ENCODE measurements around the gene CASP7. TPM values are rescaled to one million over a fixed set of nuclear protein-coding genes. Genes with fewer than 3 reads are reported as not detected.
"Not testable (repeated sequence)": the region's sequence is repeated elsewhere in the genome, so short reads cannot be mapped to it uniquely, and the experiment has no call there.

Gene CASP7
- total RNA-seq, 1 donor from 2014 or later = 21.8 TPM

DNA sequence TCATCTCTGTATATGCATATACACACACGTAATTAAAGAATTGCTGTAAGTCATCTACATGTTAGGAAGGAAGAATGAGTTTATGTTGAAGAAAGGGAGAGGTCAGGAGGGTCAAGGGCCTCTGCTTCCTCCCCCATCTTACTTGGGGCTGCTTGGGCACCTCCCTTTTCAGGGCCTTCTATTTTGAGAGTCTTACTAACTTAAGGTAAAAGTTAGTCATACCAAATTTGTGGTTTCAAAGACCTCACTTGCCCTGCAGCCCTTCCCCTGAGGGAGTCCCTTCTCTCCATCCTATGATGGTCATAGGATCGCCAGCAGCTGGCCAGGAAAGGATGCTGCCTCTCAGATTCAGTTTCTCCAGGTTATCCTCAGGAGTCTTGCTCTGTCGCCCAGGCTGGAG is 74.4 kb downstream of the CASP7 start:
- no peak for DNase-seq

DNA sequence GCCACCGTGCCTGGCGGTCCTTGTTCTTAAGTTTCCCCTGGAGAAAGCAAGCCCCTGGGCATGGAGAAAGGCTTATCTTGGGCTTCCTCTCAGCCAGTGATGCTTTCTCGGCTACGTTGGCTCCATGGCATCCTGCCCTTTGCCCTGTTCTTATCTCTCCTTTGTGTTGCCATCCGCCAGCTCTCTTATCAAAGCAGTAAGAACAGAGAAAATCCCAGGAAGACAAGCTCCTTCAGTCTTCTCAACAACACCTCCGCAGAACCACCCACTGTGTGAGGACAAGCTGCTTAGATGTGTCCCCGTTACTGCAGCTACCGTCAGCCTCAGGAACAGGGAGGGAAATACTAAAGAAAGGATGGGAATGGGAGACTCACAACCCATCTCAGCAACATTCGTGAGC is 75.1 kb downstream of the CASP7 start:
- DNase-seq = no peak

DNA sequence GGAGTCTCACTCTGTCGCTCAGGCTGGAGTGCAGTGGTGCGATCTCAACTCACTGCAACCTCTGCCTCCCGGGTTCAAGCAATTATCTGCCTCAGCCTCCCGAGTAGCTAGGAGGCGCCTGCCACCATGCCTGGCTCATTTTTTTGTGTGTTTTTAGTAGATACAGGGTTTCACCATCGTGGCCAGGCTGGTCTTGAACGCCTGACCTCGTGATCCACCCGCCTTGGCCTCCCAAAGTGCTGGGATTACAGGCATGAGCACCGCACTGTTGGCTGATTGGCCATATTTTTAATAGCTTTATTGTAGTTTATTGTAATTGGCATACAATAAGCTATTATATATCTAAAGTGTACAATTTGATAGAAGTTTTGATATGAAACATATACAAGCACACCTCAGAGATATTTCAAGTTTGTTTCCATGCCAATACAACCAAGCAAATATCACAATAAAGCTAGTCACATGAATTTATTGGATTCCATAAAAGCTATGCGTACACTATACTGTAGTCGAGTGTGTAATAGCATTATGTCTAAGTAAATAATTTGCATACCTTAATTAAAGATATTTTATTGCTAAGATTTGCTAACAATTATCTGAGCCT is 77.3 kb downstream of the CASP7 start:
- DNase-seq = no peak

DNA sequence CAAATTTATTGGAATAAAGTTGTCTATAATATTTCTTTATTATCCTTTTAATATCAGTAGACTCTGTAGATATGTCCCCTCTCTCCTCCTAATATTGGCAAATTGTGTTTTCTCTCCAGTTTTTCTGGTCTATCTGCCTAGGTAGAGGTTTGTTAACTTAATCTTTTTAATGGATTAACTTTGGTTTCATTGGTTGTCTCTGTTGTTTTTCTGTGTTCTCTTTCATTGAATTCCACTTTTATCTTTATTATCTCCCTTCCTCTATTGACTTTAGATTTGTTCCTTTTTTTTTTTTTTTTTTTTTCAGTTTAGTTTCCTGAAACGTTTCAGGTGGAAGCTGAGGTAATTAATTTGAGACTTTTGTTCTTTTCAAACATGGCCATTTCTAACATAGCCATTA is 82.4 kb downstream of the CASP7 start:
- DNase-seq = no peak

DNA sequence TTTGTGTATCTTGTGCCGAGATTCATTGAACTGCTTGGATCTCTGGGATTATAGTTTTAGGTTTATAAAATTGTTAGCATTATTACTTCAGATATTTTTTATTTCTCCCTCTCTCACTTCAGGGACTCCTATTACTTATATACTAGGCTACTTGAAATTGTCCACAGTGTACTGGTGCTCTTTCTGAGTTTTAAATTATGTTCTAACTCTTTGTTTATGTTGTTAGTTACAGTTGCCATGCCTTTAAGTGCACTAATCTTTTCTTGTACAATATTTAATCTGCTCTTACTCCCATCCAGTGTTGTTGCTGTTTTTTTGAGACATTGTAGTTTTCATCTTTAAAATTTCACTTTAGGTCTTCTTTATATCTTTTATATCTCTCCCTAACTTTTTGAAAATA is 84.9 kb downstream of the CASP7 start:
- no peak for DNase-seq

- no peak for DNase-seq
Observed at GRCh38 chr10:113765910-113766309, 86.2 kb downstream of the CASP7 start.

GRCh38 chr10:113767222-113767621 is 87.5 kb downstream of the CASP7 start:
- no peak for DNase-seq

DNA sequence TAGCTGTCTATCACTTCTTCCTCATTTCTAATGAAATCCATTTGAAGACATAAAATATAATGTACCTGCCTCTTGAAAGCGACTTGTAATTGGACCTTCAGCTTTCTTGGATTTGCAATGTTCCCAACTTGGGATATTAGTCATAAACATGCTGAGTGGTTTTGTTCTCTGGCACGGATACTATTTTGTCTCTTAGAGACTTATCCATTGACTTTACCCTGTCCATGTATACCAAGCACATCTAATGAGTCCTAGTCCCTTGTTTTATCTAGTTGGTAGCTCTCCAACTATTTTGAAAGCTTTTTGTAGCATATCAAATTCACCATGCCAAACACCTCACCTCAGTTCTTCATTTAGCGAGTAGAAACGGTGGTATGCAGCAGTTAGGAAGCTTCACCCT is 90.6 kb downstream of the CASP7 start:
- no peak for DNase-seq

GRCh38 chr10:113771131-113771530 is 91.4 kb downstream of the CASP7 start:
- DNase-seq = not testable (repeated sequence)

GRCh38 chr10:113775686-113776294 is 96.1 kb downstream of the CASP7 start:
- no peak for DNase-seq

DNA sequence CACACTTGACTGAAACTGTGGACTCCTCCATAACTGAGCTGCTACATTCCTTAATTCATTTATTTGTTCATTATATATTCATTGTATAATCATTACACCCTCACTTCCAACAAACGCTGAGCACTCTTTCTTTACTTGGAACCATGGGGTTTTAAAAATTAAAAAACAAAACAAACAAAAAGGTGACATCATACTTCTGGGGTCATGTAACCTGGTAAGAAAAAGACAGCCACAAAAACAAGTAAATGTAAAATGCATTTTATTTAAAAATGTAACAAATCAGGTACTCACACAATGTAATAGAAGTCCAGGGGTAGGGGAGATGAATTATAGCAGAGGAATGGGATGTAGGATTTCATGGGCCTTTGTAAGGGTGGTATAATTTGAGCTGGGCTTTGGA is 96.8 kb downstream of the CASP7 start:
- DNase-seq = no peak

Other genes with a start within 250 kb of the CASP7 start
- not detected for gene HABP2, start 126.9 kb upstream of the CASP7 start, total RNA-seq
- gene NRAP, start 15.9 kb upstream of the CASP7 start, total RNA-seq = 13.6 TPM
- gene PLEKHS1, start 71.8 kb downstream of the CASP7 start, total RNA-seq = not detected
- gene DCLRE1A, start 174.2 kb downstream of the CASP7 start, total RNA-seq = 8.2 TPM
- gene NHLRC2, start 174.7 kb downstream of the CASP7 start, total RNA-seq = 22.7 TPM